GM18868 (cell line): ENCODE data around the gene CSF1R.
"Not testable (repeated sequence)": the region's sequence is repeated elsewhere in the genome, so short reads cannot be mapped to it uniquely, and the experiment has no call there.

ENCODE experiments used
- ATAC-seq: cut with Tn5 transposase; IDR thresholded peaks from one replicate; pipeline ENCODE4 v1.9.1; 2021; ENCODE audit warnings: mild to moderate bottlenecking, moderate library complexity; ENCODE audit not compliant: unreplicated experiment

Gene CSF1R

DNA sequence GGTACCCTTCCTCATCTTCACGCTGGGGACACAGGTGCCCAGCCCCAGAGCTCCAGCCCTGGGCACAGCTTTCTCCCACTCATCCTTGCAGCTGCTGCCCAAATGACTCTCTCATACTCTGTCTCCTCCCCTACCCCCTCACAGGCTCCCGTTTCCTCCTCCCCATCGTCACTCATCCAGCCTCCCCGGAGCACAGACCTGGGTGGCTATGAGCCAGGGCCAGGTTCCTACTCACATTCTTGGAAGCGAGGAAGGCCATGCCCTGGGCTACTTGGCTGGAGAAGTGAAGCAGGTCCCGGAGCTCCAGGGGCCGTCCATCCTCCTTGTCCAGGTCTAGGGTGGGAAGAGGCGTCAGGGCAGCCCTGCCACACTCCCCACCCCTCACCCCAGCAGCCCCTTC, 29.3 kb downstream of the CSF1R start:
- no peak for ATAC-seq

DNA sequence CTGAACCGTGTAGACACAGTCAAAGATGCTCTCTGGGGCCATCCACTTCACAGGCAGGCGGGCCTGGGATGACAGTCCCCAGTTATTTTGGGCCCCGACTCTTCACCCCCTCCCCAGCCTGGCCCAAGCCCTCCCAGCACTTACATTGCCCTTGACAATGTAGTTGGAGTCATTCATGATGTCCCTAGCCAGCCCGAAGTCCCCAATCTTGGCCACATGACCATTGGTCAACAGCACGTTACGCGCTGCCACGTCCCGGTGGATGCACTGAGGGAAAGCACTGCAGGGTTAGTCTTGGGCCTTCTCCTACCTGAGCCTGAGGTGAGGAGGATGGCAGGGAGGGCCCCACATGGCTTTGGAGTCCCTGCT, 30.3 kb downstream of the CSF1R start:
- ATAC-seq, result no peak

DNA sequence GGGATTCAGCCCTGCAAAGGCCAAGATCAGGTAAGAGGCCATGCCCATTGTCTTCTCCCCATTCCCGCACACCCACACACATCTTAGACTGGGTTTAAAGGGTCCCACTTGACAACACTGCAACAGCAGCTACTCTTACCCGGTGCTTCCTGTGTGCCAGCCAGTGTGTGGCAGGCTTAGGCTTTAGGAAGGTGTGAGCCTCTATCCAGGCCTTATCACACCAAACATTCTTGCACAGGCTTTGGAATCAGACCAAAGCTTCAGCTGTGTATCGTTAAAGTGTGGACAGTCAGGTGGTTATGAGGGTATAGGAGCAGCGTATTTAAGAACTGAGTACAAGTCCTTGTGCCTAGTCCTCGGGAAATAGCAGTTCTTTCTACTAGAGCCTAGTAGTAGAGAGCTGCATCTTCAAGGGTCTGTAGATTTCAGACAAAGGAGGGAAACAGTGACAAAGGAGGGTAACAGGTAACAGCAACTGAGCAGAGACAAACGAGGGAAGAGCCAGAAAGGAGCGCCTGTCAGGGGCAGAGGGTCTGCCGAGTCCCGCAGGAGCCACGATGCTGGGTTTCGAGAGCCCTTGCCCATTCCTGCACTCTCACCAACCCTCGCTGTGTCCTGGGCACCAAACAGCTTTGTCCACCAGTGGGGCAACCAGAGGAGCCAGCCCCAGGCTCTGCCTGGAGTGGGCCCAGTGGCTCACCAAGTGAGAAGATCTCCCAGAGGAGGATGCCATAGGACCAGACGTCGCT, 30.9 kb downstream of the CSF1R start:
- no peak for ATAC-seq

DNA sequence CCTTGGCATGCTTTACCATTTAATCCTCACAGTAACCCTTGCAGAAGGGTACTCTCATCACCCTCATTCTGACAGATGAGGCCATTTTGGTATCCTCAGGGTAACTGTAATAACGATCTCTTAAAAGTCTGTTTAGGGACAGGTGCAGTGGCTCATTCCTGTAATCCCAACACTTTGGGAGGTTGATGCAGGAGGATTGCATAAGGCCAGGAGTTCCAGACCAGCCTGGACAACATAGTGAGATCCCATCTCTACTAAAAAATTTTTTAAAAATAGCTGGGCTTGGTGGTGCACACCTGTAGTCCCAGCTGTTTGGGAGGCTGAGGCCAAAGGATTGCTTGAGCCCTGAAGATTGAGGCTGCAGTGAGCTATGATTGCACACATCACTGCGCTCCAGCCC, 31.8 kb downstream of the CSF1R start:
- ATAC-seq, result no peak

DNA sequence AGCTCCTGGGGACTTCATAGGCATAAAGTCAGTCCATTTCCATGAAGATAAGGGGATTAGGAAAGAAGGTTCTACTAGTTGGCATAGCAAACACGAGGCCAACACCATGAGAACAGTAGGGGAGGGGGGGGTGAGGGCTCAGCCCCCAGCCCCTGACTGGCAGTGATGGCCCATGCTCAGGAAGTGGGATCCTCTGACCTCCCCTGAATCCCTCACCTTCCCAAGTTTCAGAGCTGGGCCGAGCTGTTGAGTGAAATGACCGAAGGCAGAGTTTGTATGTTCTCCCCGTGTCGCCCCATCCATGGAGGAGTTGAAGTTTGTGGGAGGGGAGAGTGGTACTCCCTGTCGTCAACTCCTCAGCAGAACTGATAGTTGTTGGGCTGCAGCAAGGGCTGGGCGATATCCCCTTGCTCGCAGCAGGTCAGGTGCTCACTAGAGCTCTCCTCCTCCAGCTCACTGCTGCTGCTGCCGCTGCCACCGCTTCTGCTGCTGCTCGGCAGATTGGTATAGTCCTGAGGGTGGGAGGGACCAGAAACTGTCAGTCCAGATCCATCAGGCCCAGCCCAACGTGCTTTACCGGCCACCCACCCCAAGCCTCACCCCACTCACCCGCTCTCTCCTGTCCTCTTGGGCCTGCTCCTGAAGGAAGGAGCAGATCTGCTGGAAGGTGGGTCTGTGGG, 32.5 kb downstream of the CSF1R start:
- no peak for ATAC-seq

DNA sequence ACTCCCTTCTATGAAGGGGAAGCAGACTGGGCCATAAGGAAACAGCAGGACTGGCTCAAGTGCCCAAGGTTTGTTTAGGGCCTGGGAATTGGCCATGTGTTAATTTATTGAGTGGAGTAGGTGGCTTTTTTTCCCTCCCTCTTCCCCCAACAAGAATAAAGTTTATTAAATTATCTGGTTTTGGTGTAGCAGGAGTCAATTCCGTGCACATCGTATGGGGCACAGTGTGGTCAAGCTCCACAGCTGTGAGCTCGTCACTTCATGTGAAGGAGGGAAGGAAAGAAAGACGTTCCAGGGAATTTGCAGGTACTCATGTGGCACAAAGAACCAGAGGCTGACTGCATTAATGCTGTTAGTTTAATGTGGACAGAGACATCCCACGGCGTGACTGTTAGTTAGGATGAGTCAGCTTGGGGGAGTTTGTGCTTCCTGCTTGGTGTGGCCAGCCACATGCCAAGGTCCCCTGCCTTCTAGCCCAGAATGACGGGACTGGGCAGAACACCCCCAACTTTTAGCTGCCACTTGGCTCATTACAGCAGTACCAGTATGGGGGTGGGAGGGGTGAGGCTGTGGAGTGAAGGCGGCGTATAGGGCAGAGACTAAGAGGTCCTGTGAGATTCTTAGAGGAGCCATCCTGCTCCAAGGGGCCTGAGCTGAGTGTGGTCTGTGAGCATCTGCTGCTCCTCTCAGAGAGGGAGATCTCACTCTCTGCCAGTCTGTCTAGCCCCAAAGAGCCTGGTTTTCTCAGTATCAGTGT, 33.2 kb downstream of the CSF1R start:
- no peak for ATAC-seq

DNA sequence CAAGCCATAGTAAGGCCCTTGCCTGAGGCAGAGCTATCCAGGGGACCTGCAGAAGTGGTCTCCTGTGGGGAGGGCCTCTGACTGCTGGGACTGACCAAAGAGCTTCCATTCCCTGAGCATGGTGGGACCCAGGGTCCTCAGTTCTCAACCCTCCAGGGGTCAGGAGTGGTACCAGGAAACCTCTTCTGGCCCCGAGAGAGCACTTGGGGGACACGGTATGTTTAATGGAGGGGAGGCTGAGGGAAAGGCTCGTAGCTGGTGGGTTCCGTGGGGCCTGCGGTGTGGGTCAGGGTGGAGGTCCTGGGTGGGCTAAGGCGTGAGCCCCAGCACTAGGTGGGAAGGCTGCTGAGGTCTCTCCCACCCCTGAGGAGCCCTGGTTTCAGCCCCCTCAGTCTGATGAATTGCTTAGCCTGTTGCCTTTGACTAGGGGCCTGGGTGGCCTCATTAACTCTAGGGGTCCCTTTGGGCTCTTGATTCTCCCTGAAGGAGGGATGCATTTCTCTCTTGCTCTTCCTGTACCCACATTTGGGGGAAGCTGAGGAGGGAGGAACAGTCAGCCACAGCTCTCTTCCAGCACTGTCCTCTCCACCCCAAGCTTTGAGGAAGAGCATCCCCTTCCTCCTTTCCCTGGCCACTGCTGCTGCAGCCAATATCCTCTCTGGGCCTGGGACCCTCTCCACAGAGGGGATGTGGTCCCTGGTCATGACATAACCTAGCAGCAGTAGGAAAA, 34.0 kb downstream of the CSF1R start:
- ATAC-seq, result no peak

DNA sequence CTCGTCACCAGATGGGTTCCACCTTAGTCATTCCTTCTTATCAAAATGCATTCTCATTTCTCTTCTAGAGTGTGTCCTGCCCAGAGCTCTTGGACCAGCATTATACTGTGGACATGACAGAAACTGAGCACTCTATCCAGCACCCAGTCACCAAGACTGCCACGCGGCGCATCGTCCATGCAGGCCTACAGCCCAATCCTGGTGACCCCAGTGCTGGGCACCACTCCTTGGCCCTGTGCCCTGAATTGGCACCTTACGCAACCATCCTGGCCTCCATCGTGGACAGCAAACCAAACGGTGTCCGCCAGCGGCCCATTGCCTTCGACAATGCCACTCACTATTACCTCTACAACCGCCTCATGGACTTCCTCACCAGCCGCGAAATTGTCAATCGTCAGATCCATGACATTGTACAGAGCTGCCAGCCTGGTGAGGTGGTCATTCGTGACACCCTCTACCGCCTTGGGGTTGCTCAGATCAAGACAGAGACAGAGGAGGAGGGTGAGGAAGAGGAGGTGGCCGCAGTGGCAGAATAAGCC, 34.6 kb downstream of the CSF1R start:
- no peak for ATAC-seq

DNA sequence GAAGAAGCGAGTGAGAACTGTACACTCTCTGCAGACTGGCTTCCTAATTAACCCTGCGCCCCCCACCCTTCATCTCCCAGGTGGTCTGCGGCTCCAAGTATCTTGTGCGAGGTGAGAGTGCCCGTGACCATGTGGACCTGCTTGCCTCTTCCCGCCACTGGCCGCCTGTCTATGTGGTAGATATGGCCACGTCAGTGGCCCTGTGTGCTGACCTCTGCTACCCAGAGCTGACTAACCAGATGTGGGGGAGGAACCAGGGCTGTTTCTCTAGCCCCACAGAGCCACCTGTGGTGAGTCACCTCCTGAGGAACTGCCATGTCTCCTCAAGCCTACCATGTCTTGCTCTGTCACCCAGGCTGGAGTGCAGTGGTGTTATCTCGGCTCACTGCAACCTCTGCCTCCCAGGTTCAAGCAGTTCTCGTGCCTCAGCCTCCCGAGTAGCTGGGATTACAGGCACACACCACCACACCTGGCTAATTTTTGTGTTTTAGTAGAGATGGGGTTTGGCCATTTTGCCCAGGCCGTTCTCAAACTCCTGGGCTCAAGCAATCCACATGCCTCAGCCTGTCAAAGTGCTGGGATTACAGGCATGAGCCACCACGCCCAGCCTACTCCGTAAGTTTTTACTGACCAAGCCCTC, 36.1 kb downstream of the CSF1R start:
- not testable (repeated sequence) for ATAC-seq

DNA sequence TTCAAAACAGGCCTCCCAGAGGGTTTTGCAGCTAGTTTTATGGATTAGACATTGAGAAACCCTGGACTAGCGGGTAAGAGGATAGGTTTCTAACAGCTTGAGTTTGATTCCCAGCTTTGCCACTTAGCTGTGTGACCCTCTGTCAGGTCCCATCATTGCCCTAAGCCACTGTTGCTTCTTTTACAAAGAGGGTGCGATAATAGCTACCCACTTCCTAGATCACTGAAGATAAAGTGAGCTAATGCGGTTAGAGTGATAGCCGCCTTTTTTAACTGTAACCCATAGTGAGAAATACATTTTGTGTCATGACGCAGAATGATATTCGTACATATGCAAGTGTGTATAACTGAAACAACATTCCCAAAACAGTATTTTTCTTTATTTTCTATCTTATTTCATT, 40.3 kb downstream of the CSF1R start:
- no peak for ATAC-seq

DNA sequence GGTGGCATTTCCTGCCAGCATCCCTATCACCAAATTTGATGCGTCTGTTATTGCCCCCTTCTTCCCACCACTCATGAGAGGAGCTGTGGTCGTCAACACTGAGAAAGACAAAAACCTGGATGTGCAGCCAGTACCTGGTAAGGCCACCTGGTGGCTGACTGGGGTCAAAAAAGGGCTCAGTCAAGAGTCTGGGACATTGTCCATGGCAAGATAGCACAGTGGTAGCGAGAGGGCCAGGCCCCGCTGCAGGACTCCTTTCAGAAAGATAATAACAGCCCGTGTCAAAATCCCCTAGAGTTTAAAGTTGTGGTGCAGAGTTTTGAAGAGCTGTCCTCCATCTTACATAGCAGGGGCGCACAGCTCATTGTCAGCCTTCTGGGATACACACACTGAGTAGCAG, 40.8 kb downstream of the CSF1R start:
- no peak for ATAC-seq

DNA sequence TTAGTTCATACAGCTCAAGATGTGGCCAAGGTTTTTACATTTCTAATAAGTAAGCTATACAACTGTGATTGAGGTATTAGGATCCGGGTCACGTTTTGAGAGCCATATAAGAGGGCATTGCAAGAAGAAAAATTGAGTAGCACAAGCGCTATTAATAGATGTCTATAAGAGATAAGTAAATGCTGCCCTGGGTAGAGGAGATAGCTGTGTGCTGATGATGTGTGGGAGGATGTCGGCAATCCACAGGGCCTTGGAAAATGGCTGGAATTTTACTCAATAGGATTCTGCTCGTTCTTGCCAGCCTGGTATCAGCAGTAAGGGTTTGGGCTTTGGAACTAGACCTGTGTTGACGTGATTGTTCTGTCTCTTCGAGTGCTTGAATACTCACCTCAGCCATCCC, 41.6 kb downstream of the CSF1R start:
- no peak for ATAC-seq

DNA sequence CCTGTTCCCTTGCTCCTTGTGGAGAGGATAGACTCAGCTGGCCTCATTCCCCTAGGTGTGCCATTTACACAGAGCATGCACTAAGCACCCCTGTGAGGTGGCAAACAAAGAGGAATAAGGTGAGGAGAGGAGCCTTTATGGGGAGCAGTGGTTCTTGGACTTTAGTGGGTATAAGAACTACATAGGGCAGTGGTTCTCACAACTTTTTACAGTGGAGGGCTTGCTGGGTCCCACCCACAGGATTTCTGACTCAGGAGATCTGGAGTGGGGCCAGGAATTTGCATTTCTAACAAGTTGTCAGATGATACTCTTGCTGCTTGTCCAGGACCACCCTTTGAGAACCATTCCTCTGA, 42.0 kb downstream of the CSF1R start:
- no peak for ATAC-seq

DNA sequence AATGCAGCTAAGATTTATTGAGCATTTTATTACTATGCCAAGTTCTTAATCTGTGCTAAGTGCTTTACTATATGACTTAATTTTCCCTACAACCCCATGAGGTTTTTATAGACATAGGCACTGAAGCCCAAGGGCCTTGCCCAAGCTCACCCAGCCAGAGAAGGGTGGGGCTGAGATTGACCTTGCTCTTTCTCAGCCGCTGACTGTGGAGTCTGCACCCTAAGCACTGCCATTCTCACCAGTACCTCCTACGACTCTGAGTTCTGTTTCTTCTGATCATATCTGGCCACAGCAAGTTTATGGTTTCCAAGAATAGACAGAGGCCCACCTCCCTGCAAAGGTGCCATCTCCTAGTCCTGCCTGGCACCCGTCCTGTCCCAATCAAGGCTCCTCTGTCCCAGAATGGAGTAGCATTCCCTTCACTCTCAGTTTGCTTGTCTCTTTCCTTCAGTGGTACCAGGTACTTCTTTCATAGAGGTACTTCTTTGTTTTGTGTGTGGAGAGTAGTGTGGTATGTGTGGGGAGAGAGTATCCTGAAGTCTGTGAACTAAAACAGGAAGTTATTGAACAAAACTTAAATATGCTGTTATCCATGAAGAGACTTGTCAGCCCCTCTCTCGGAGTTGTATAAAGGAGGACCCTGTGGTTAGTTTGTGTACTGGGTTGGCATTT, 42.6 kb downstream of the CSF1R start:
- no peak for ATAC-seq

DNA sequence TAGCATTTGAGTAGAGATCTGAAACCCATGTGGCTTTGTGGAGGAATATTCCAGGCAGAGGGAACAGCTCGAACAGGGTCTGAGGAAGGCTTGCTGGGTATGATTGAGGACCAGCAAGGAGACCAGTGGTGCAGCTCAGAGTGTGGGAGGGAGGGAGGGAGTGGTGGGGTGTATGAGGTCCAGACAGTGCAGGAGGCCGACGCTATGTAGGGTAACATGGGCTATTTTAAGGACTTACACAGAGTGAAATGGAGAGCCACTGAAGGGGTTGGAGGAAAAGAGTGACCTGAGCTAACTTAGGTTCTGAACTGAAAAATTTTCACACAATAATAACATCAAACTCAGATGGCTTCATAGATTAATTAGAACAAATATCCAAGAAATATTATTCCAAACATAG, 43.9 kb downstream of the CSF1R start:
- ATAC-seq, result no peak

DNA sequence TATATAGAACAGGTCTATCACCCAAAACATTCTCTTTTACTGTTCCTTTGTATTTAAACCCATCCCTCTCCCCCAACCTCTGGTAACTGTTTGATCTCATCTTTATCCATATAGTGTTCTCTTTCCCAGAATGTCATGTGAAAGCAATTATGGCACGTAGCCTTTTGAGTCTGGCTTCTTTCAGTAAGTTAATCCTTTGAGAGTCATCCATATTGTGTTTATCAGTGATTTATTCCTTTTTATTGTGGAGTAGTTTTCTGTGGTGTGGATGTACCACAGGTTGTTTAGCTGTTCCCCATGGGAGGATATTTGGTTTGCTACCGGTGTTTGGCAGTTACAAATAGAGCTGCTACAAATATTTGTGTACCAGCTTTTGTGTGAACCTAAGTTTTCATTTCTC, 47.8 kb downstream of the CSF1R start:
- ATAC-seq, result no peak

DNA sequence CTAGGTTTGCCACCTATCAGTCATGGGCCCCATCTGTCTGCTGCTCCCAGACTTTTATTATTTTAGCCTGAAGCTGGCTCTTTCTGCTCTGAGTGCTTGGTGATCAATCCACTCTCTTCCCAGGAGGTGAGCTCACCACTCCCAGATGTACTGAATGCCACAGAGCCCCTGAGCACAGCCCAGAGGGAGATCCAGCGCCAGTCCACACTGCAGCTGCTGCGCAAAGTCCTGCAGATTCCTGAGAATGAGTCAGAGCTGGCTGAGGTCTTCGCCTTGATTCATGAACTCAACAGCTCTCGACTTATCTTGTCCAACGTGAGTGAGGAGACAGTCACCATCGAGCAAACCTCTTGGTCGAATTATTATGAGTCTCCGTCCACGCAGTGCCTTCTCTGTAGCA, 49.8 kb downstream of the CSF1R start:
- ATAC-seq, result no peak

DNA sequence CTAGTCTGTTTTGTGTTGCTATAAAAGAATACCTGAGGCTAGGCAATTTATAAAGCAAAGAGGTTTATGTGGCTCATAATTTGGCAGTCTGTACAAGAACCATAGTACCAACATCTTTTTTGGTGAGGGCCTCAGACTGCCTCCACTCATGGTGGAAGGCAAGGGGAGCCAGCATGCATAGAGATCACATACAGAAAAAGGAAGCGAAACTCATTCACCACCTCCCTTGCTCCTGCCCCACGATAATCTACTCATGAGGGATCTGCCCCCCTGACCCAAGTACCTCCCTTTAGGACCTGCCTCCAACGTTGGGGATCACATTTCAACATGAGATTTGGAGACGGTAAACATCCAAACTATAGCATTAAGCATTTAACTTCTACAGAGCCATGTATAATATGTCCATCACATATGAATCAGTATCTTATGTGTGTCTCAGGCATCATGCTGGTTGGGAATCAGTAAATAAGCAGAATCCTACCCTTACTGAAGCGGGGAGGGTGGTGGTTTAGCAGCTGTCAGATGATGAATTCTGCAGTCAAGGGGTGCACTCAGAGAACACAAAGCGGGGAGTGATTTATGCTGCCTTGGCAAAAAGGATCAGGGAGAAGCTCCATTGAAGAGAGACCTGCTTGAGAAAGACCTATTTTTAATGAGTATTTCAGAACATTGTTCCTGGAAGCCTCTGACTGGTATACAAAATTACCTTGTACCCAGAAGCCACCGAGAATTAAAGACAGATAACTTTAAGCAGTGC, 51.0 kb downstream of the CSF1R start:
- peak; percentile 98 for ATAC-seq

DNA sequence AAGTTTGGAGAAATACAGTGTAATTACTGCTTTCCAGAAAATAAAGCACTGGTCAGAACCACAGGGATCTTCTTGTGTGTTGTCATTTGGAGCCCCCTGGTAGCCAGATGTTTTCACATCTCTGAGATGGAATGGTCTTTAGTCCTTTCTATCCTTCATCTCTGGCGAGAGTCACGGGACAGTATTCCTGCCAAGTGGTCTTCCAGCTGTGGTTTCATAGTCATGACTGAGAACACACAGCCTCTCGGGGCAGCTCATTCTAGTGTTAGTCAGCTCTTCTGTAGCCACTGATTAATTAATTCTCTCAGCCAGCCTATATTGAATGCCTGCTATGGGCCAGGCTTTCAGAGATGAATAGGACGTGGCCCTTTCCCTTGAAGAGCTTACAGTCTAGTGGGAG, 51.7 kb downstream of the CSF1R start:
- no peak for ATAC-seq

DNA sequence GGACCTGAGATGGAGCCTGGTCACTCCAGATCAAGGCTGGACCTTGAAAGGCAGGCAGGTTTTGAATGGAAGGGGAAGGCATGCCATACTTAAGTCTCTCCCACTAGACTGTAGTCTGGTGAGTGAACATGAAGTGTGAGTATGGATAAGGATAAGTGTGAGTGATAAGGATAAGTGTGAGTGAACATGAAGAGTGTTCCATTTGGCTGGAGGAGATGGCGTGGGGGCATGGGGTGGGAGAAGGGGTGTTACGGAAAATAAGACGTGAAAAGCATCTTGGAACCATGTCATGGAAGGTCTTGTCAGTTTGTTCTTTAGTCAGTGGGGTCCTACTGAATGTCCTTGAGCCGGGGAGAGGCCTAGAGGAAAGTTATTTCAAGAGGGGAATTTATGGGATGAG, 53.0 kb downstream of the CSF1R start:
- no peak for ATAC-seq
